Fibroblast of lung (primary cell): ENCODE data around the gene PDRG1. TPM values are rescaled to one million over a fixed set of nuclear protein-coding genes. Genes with fewer than 3 reads are reported as not detected.

ENCODE experiments used
- DNase-seq, 2 donors: peaks; one replicate each; pipeline versions ENCODE4 v3.0.0 to v3.0.0-alpha.2; 2010; ENCODE audit warnings: low read depth in 2 of 2
- H2AFZ ChIP-seq: 2 replicates; pipeline ENCODE4 v1.5.1; 2012; ENCODE audit warnings: low read length, control low read depth, inconsistent platforms
- H3K27ac ChIP-seq: 2 replicates; pipeline ENCODE4 v1.5.1; 2011; ENCODE audit warnings: low read length, control low read depth; ENCODE audit not compliant: insufficient read depth
- H3K27me3 ChIP-seq: 2 replicates; pipeline ENCODE4 v1.5.1; 2011; ENCODE audit warnings: mild to moderate bottlenecking, low read length; ENCODE audit not compliant: control insufficient read depth, insufficient read depth
- H3K36me3 ChIP-seq: 2 replicates; pipeline ENCODE4 v1.5.1; 2011; ENCODE audit warnings: low read length; ENCODE audit not compliant: control insufficient read depth, insufficient read depth
- H3K4me1 ChIP-seq: 2 replicates; pipeline ENCODE4 v1.5.1; 2011; ENCODE audit warnings: low read length; ENCODE audit not compliant: control insufficient read depth, insufficient read depth; ENCODE audit errors: extremely low read depth
- H3K4me2 ChIP-seq: 2 replicates; pipeline ENCODE4 v1.5.1; 2011; ENCODE audit warnings: low read length, control low read depth; ENCODE audit not compliant: insufficient read depth; ENCODE audit errors: extremely low read depth
- H3K4me3 ChIP-seq, 4 experiments: fragments of 200-600 bp in 1 of 4; sonication (generic) in 1 of 4; replicated peaks in 1 of 4; 2 replicates each; pipeline ENCODE4 v1.5.1; 2011 to 2016; ENCODE audit warnings: low read length in 4 of 4, low read depth in 3 of 4, mild to moderate bottlenecking in 3 of 4, control low read depth in 2 of 4, inconsistent platforms in 1 of 4, mixed read lengths in 1 of 4; ENCODE audit not compliant: insufficient read depth in 1 of 4; ENCODE audit errors: control extremely low read depth in 1 of 4
- H3K79me2 ChIP-seq: 2 replicates; pipeline ENCODE4 v1.5.1; 2012; ENCODE audit warnings: mild to moderate bottlenecking, low read length, inconsistent platforms; ENCODE audit not compliant: control insufficient read depth, insufficient read depth
- H3K9ac ChIP-seq: 2 replicates; pipeline ENCODE4 v1.5.1; 2011; ENCODE audit warnings: mild to moderate bottlenecking, low read length, control low read depth; ENCODE audit not compliant: insufficient read depth
- H3K9me3 ChIP-seq: 2 replicates; pipeline ENCODE4 v1.5.1; 2012; ENCODE audit warnings: low read depth, low read length; ENCODE audit not compliant: control insufficient read depth, insufficient read depth
- H4K20me1 ChIP-seq: 2 replicates; pipeline ENCODE4 v1.5.1; 2011; ENCODE audit warnings: low read length; ENCODE audit not compliant: control insufficient read depth, insufficient read depth; ENCODE audit errors: extremely low read depth
- EZH2 ChIP-seq: IDR thresholded peaks from 2 replicates; pipeline ENCODE4 v1.5.1; 2012; ENCODE audit warnings: low read length, control low read depth, mild to moderate bottlenecking; ENCODE audit errors: missing control alignments
- polyA plus RNA-seq, 2 donors: library from polyadenylated mRNA; depleted of rRNA in 1 of 2; stranded (reverse) in 1 of 2; unstranded in 1 of 2; fragments of >200 nt; gene quantifications; 2 replicates each; pipeline ENCODE4 v1.2.1, GENCODE V29; 2011 to 2012; ENCODE audit warnings: missing spikeins in 1 of 2
- total RNA-seq: library from RNA; depleted of rRNA; stranded (reverse); fragments of >200 nt; gene quantifications from 2 replicates; pipeline ENCODE4 v1.2.1, GENCODE V29; 2014
- TF ChIP-seq, protein P1 (sequence below), 2 donors: IDR thresholded peaks in 1 of 2; conservative IDR thresholded peaks in 1 of 2; 1 replicate in 1 of 2; 2 replicates in 1 of 2; pipeline ENCODE4 v1.5.1; 2011 to 2012; ENCODE audit warnings: low read length in 2 of 2, control low read depth in 1 of 2, inconsistent platforms in 1 of 2, low read depth in 1 of 2, mild to moderate bottlenecking in 1 of 2

PDRG1 gene
- total and polyA plus RNA-seq, 2 donors (not counting 1 experiment from before 2014, with no cell fraction given), result 5.4 to 14.0 TPM

DNA sequence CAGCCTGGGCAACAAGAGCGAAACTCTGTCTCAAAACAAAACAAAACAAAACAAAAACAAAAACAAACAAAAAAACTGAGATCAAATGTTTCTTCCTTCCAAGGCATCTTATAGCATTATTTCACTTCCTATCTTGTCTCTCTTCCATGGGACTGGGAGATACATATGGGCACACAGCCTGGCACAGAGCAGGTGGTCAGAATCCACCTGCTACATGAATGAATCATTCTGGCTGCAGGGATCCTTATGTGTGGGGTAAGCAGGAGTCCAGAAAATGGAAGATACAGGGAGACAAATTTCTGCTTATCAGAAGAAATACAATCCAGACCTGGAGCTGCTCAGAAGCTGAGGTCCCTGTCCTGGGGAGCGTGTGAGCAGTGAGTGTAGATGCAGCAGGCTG is 40.2 kb upstream of the PDRG1 start:
- H3K27ac ChIP-seq, result no peak overlapping the region
- H3K4me3 ChIP-seq, result no peak overlapping the region
- no peaks in the 10 kb centered on the region for H3K9me3 ChIP-seq
- H3K27me3 ChIP-seq, result peaks cover 13% of the 10 kb centered on the region
- no peak overlapping the region for H3K4me2 ChIP-seq
- no peak for DNase-seq
- H3K4me1 ChIP-seq, result no peaks in the 10 kb centered on the region
- TF ChIP-seq, protein P1, sequence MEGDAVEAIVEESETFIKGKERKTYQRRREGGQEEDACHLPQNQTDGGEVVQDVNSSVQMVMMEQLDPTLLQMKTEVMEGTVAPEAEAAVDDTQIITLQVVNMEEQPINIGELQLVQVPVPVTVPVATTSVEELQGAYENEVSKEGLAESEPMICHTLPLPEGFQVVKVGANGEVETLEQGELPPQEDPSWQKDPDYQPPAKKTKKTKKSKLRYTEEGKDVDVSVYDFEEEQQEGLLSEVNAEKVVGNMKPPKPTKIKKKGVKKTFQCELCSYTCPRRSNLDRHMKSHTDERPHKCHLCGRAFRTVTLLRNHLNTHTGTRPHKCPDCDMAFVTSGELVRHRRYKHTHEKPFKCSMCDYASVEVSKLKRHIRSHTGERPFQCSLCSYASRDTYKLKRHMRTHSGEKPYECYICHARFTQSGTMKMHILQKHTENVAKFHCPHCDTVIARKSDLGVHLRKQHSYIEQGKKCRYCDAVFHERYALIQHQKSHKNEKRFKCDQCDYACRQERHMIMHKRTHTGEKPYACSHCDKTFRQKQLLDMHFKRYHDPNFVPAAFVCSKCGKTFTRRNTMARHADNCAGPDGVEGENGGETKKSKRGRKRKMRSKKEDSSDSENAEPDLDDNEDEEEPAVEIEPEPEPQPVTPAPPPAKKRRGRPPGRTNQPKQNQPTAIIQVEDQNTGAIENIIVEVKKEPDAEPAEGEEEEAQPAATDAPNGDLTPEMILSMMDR (conservative IDR thresholded peaks at IDR 0.05 in 1 of 2, IDR thresholded peaks at IDR 0.05 in 1 of 2; ENCODE audit: low read depth in 1 of 2, low read length in 2 of 2), result no peak
- no peak for TF ChIP-seq EZH2
- no peak overlapping the region for H2AFZ ChIP-seq
- no peaks in the 10 kb centered on the region for H3K79me2 ChIP-seq
- H3K36me3 ChIP-seq, result no peaks in the 10 kb centered on the region
- no peak overlapping the region for H3K9ac ChIP-seq
- no peaks in the 10 kb centered on the region for H4K20me1 ChIP-seq

DNA sequence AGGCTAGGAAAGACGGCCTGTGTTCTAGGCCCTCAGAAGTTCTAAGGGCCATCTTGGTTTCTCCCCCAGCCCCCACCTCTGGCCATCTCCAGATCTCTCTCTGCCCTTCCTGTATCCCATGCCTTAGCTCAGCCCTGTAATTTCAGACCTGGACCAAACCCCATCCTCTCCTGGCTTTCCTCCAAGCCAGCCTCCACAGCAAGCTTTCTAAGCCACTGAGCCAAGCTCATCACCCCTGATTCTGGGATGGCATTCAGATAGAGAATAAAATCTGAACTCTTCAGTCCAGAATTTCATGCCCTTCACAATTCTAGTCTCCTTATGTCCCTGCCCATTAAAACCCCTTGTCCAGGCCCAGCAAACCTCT is 39.5 kb upstream of the PDRG1 start:
- no peak for DNase-seq
- Histone ChIP-seq H3K27me3 (peaks cover 13% of the 10 kb centered on the region), H3K79me2 (no peaks in the 10 kb centered on the region), H4K20me1 (no peaks in the 10 kb centered on the region), H2AFZ (no peak overlapping the region), H3K36me3 (no peaks in the 10 kb centered on the region), H3K9ac (no peak overlapping the region), H3K4me1 (no peaks in the 10 kb centered on the region), H3K4me2 (no peak overlapping the region), H3K4me3 (no peak overlapping the region), H3K9me3 (no peaks in the 10 kb centered on the region), H3K27ac (no peak overlapping the region)
- no peak for TF ChIP-seq EZH2
- TF ChIP-seq, protein P1 (conservative IDR thresholded peaks at IDR 0.05 in 1 of 2, IDR thresholded peaks at IDR 0.05 in 1 of 2; ENCODE audit: low read depth in 1 of 2, low read length in 2 of 2), result no peak

DNA sequence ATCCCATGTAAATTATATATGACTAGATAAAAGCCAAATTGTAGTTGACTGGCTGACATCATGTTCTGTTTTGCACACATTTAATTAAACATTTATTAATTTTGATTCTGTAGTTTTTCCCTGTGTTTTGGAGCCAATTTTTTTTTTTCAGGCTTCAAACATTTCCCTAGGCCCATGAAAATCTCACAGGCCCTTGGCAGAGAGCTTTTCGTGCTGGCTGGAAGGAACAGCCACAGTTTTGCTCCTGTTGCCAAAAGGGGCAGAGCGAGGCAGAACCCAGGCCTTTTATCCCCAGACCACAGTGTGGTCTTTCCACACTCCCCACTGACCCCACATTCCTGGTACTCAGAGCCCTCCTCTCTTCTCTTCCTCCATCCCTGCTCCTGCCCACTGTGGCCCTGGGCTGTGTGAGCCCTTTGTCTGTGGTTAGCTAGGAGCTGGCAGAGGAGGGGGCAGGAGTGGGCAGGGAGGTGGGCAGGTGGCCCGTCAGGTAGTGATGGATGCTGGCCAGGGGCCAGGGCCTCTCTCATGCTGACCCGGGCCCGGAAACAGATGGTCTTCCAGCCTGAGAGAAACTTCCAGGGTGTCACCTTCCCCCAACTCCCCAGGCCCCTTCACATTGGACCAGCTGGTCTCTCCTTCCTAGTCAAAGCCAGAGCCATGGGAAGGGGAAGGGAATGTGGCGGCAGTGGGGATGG is 38.9 kb upstream of the PDRG1 start:
- Histone ChIP-seq H3K36me3 (no peaks in the 10 kb centered on the region), H2AFZ (no peak overlapping the region), H3K9ac (no peak overlapping the region), H3K4me1 (no peaks in the 10 kb centered on the region), H3K9me3 (no peaks in the 10 kb centered on the region), H3K27me3 (peaks cover 13% of the 10 kb centered on the region), H3K79me2 (no peaks in the 10 kb centered on the region), H3K4me3 (no peak overlapping the region), H4K20me1 (no peaks in the 10 kb centered on the region), H3K27ac (no peak overlapping the region), H3K4me2 (no peak overlapping the region)
- no peak for TF ChIP-seq EZH2
- TF ChIP-seq, protein P1 (conservative IDR thresholded peaks at IDR 0.05 in 1 of 2, IDR thresholded peaks at IDR 0.05 in 1 of 2; ENCODE audit: low read depth in 1 of 2, low read length in 2 of 2), result no peak
- DNase-seq, result no peak
